WTC11 (cell line): Measurements from ENCODE around the gene RASA1.

Experiments
- ELF4 ChIP-seq: sonication (generic); formaldehyde crosslinking; IDR thresholded peaks from 2 replicates; pipeline ENCODE4 v1.8.1; 2022; ENCODE audit warnings: low read depth, mild to moderate bottlenecking, moderate library complexity, missing genetic modification reagents
- SP1 ChIP-seq: sonication (generic); formaldehyde crosslinking; conservative IDR thresholded peaks from 2 replicates; pipeline ENCODE4 v1.8.1; 2022; ENCODE audit warnings: missing genetic modification reagents
- TF ChIP-seq, protein P1 (sequence below): fragments of 200-600 bp; IDR thresholded peaks from 2 replicates; pipeline ENCODE4 v1.8.0; 2022; ENCODE audit warnings: antibody characterized with exemption
- TF ChIP-seq, protein P2 (sequence below): sonication (generic); formaldehyde crosslinking; IDR thresholded peaks from 2 replicates; pipeline ENCODE4 v1.8.1; 2022; ENCODE audit warnings: low read depth, missing genetic modification reagents, borderline replicate concordance
- TF ChIP-seq, protein P3 (sequence below): sonication (generic); formaldehyde crosslinking; IDR thresholded peaks from 2 replicates; pipeline ENCODE4 v1.8.0; 2022; ENCODE audit warnings: mild to moderate bottlenecking, missing genetic modification reagents
- TF ChIP-seq, protein P4 (sequence below): sonication (generic); formaldehyde crosslinking; IDR thresholded peaks from 2 replicates; pipeline ENCODE4 v1.8.0; 2022; ENCODE audit warnings: mild to moderate bottlenecking, missing genetic modification reagents

DNA sequence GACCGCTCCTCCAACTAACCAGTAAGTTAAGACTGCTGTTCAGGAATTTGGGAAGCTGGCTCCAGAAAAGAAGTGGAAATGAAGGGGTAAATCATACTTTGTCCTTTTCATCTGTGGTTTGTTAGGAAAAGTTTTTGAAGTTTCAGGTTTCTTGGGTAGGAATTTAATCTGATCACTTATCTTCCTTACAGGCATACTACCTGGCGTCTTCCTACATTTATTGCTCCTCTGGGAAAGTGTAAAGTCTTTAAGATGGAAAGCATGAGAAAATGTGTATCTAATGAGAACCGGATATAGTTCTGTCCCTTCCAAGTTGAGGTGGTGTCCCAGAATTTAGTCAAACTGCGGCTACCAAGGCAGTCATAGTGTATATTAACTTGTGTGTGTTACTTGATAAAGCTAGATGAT lies 1.3 kb downstream of the RASA1 start:
- TF ChIP-seq, protein P1, sequence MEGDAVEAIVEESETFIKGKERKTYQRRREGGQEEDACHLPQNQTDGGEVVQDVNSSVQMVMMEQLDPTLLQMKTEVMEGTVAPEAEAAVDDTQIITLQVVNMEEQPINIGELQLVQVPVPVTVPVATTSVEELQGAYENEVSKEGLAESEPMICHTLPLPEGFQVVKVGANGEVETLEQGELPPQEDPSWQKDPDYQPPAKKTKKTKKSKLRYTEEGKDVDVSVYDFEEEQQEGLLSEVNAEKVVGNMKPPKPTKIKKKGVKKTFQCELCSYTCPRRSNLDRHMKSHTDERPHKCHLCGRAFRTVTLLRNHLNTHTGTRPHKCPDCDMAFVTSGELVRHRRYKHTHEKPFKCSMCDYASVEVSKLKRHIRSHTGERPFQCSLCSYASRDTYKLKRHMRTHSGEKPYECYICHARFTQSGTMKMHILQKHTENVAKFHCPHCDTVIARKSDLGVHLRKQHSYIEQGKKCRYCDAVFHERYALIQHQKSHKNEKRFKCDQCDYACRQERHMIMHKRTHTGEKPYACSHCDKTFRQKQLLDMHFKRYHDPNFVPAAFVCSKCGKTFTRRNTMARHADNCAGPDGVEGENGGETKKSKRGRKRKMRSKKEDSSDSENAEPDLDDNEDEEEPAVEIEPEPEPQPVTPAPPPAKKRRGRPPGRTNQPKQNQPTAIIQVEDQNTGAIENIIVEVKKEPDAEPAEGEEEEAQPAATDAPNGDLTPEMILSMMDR, result no peak
- no peak for TF ChIP-seq ELF4
- TF ChIP-seq, protein P2, sequence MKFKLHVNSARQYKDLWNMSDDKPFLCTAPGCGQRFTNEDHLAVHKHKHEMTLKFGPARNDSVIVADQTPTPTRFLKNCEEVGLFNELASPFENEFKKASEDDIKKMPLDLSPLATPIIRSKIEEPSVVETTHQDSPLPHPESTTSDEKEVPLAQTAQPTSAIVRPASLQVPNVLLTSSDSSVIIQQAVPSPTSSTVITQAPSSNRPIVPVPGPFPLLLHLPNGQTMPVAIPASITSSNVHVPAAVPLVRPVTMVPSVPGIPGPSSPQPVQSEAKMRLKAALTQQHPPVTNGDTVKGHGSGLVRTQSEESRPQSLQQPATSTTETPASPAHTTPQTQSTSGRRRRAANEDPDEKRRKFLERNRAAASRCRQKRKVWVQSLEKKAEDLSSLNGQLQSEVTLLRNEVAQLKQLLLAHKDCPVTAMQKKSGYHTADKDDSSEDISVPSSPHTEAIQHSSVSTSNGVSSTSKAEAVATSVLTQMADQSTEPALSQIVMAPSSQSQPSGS (CRISPR knock-in tag), result no peak
- no peak for TF ChIP-seq SP1
- TF ChIP-seq, protein P3, sequence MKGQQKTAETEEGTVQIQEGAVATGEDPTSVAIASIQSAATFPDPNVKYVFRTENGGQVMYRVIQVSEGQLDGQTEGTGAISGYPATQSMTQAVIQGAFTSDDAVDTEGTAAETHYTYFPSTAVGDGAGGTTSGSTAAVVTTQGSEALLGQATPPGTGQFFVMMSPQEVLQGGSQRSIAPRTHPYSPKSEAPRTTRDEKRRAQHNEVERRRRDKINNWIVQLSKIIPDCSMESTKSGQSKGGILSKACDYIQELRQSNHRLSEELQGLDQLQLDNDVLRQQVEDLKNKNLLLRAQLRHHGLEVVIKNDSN (CRISPR knock-in tag), result no peak
- TF ChIP-seq, protein P4, sequence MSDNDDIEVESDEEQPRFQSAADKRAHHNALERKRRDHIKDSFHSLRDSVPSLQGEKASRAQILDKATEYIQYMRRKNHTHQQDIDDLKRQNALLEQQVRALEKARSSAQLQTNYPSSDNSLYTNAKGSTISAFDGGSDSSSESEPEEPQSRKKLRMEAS (CRISPR knock-in tag), result no peak
